ENCODE results near the gene PRKG1.

DNA sequence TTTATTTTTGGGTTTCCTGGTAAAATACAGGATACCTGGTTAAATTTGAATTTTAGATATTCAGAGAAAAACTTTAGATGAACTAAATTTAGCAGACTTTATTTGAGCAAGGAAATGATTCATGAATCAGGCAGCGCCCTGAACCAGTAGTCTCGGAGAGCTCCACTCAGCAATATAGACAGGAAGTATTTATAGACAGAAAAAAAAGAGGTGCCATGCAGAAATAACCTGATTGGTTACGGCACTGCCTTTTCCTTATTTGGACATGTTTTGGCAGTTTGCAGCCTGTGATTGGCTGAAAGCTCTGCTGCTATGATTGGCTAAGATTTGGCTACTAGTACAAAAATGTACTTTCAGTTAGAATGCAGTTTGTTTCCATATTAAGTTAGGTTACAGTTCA, 1041.5 kb downstream of the PRKG1 start:
- TF ChIP-seq CTCF (IDR thresholded peaks at IDR 0.05; ENCODE audit: borderline replicate concordance, extremely low read depth, low read length, poor library complexity, severe bottlenecking) (no peak), EZH2 (IDR thresholded peaks at IDR 0.05; ENCODE audit: borderline replicate concordance, low read depth, low read length, severe bottlenecking) (no peak)
